ENCODE results near the gene CLCN6. TPM values are rescaled to one million over a fixed set of nuclear protein-coding genes. Genes with fewer than 3 reads are reported as not detected.

The CLCN6 gene
- total and polyA plus RNA-seq, 2 donors from 2014 or later: 7.1 to 26.0 TPM

DNA sequence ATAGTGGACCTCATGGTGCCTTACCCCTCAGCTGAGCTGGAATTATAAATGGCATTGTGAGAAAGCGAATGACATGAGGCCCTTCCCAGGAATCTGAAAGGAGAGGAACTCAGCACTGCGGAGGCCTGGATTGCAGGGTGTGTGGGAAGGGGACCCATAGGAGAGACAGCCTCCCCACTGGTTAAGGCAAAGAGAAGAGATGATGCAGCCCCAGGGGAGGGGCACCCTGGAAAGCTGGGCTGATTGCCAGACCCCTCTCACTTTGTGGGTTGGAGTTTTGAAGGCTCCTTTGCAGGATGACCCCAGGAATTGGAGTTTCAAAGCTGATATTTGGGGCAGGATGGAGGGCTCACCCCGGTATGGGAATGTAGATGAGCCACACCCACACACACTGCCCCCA, 50.7 kb downstream of the CLCN6 start:
- no peak overlapping the region for H3K27ac ChIP-seq (ENCODE audit: low read depth in 2 of 2, low read length in 2 of 2)
- H3K4me3 ChIP-seq (ENCODE audit: low read length in 3 of 3): no peak overlapping the region
- FAIRE-seq (no peak), DNase-seq (no peak)
- TF ChIP-seq, protein P1, sequence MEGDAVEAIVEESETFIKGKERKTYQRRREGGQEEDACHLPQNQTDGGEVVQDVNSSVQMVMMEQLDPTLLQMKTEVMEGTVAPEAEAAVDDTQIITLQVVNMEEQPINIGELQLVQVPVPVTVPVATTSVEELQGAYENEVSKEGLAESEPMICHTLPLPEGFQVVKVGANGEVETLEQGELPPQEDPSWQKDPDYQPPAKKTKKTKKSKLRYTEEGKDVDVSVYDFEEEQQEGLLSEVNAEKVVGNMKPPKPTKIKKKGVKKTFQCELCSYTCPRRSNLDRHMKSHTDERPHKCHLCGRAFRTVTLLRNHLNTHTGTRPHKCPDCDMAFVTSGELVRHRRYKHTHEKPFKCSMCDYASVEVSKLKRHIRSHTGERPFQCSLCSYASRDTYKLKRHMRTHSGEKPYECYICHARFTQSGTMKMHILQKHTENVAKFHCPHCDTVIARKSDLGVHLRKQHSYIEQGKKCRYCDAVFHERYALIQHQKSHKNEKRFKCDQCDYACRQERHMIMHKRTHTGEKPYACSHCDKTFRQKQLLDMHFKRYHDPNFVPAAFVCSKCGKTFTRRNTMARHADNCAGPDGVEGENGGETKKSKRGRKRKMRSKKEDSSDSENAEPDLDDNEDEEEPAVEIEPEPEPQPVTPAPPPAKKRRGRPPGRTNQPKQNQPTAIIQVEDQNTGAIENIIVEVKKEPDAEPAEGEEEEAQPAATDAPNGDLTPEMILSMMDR (IDR thresholded peaks at IDR 0.05; ENCODE audit: borderline replicate concordance, extremely low read depth, insufficient read depth): no peak
- H3K4me1 ChIP-seq (ENCODE audit: control insufficient read depth in 2 of 3, insufficient read depth in 2 of 3, low read depth in 1 of 3, low read length in 3 of 3): no peaks in the 10 kb centered on the region
- H3K36me3 ChIP-seq (ENCODE audit: control insufficient read depth in 2 of 3, insufficient read depth in 3 of 3, low read length in 3 of 3): no peaks in the 10 kb centered on the region
- no peak overlapping the region for H3K9ac ChIP-seq (ENCODE audit: low read length in 3 of 3)
- intact Hi-C loops (cut with DNase I): no loop called here
- no peaks in the 10 kb centered on the region for H3K9me3 ChIP-seq (ENCODE audit: control insufficient read depth in 2 of 3, insufficient read depth in 1 of 3, low read length in 3 of 3)
- peaks cover 4% of the 10 kb centered on the region for H3K27me3 ChIP-seq (ENCODE audit: control insufficient read depth, insufficient read depth, low read length)

DNA sequence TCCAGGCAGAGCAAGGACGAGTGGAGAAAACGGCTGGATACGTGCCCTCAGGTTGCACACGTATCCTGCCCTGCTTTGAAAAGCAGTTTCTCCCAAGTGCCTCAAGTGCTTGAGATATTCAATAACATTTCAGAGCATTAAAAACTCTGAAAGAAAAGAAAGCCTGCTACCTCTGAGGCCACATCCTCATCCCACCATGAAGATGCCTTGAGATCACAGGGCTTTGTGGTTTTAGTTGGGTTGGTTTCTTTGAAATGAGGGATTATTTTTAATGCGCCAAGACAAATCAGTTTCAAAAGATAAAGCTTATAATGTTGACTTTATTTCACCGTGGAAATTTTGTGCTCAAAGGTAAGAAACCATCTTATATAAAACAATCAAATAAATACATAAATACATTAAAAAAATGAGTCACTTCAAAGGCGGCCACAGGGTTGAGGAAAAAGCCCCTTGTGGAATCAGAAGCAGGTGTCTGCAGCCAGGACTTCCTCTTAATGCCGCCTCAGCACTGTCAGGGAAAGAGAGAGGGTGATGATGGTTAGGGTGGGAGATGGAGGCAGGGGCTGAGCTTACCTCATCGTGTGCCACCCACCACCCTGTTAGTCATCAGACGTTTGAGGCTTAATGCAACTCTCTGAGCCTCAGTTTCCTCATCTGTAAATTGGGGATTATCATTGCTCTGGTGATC, 51.3 kb downstream of the CLCN6 start:
- Histone ChIP-seq H3K9me3 (ENCODE audit: control insufficient read depth in 2 of 3, insufficient read depth in 1 of 3, low read length in 3 of 3) (no peaks in the 10 kb centered on the region), H3K4me1 (ENCODE audit: control insufficient read depth in 2 of 3, insufficient read depth in 2 of 3, low read depth in 1 of 3, low read length in 3 of 3) (no peaks in the 10 kb centered on the region), H3K27ac (ENCODE audit: low read depth in 2 of 2, low read length in 2 of 2) (no peak overlapping the region), H3K4me3 (ENCODE audit: low read length in 3 of 3) (no peak overlapping the region), H3K36me3 (ENCODE audit: control insufficient read depth in 2 of 3, insufficient read depth in 3 of 3, low read length in 3 of 3) (no peaks in the 10 kb centered on the region), H3K9ac (ENCODE audit: low read length in 3 of 3) (no peak overlapping the region), H3K27me3 (ENCODE audit: control insufficient read depth, insufficient read depth, low read length) (peaks cover 4% of the 10 kb centered on the region)
- FAIRE-seq (no peak), DNase-seq (no peak)
- intact Hi-C loops (cut with DNase I): no loop called here
- TF ChIP-seq, protein P1 (IDR thresholded peaks at IDR 0.05; ENCODE audit: borderline replicate concordance, extremely low read depth, insufficient read depth): no peak

GRCh38 chr1:11858158-11858557, 52.2 kb downstream of the CLCN6 start:
- Histone ChIP-seq H3K9ac (ENCODE audit: low read length in 3 of 3) (no peak overlapping the region), H3K36me3 (ENCODE audit: control insufficient read depth in 2 of 3, insufficient read depth in 3 of 3, low read length in 3 of 3) (no peaks in the 10 kb centered on the region), H3K4me3 (ENCODE audit: low read length in 3 of 3) (no peak overlapping the region), H3K27me3 (ENCODE audit: control insufficient read depth, insufficient read depth, low read length) (peaks cover 4% of the 10 kb centered on the region), H3K27ac (ENCODE audit: low read depth in 2 of 2, low read length in 2 of 2) (no peak overlapping the region), H3K4me1 (ENCODE audit: control insufficient read depth in 2 of 3, insufficient read depth in 2 of 3, low read depth in 1 of 3, low read length in 3 of 3) (no peaks in the 10 kb centered on the region), H3K9me3 (ENCODE audit: control insufficient read depth in 2 of 3, insufficient read depth in 1 of 3, low read length in 3 of 3) (no peaks in the 10 kb centered on the region)
- TF ChIP-seq, protein P1 (IDR thresholded peaks at IDR 0.05; ENCODE audit: borderline replicate concordance, extremely low read depth, insufficient read depth): no peak
- DNase-seq: peak in 1 of 5 donors; percentile 51
- no peak for FAIRE-seq
- intact Hi-C loops (cut with DNase I): no loop called here

DNA sequence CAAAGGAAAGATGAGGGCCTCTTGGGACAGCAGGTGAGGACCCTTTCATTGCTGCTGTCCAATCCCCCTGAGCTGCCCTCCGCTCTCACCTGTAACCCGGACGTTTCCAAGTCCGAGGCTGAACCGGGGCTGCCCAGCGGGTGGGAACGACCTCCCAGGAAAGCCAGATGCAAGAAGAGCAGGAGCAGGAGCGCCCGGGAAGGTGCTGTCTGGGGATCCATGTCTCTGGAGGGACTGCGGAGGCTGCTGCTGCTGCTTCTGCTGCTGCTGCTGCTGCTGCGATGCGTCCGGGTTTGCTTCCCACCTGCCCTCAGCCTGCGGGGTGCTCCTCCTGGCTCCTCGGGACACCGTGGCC, 52.6 kb downstream of the CLCN6 start, which contains the start of gene NPPB:
TSS of gene NPPB (minus strand) at position 333 of the 355 bp plus-strand sequence. CDS start at position 221, 112 bp downstream.
- intact Hi-C loops (cut with DNase I): no loop called here
- Histone ChIP-seq H3K36me3 (ENCODE audit: control insufficient read depth in 2 of 3, insufficient read depth in 3 of 3, low read length in 3 of 3) (no peaks in the 10 kb centered on the region), H3K27me3 (ENCODE audit: control insufficient read depth, insufficient read depth, low read length) (peaks cover 4% of the 10 kb centered on the region), H3K4me1 (ENCODE audit: control insufficient read depth in 2 of 3, insufficient read depth in 2 of 3, low read depth in 1 of 3, low read length in 3 of 3) (no peaks in the 10 kb centered on the region), H3K9me3 (ENCODE audit: control insufficient read depth in 2 of 3, insufficient read depth in 1 of 3, low read length in 3 of 3) (no peaks in the 10 kb centered on the region), H3K27ac (ENCODE audit: low read depth in 2 of 2, low read length in 2 of 2) (no peak within 1 kb of the TSS), H3K4me3 (ENCODE audit: low read length in 3 of 3) (no peak within 1 kb of the TSS), H3K9ac (ENCODE audit: low read length in 3 of 3) (no peak within 1 kb of the TSS)
- DNase-seq (peak in 1 of 5 donors; percentile 48), FAIRE-seq (no peak)
- TF ChIP-seq, protein P1 (IDR thresholded peaks at IDR 0.05; ENCODE audit: borderline replicate concordance, extremely low read depth, insufficient read depth): no peak
